ENCODE results near the gene OR11G2. TPM values are rescaled to one million over a fixed set of nuclear protein-coding genes. Genes with fewer than 3 reads are reported as not detected.
"Not testable (repeated sequence)": the region's sequence is repeated elsewhere in the genome, so short reads cannot be mapped to it uniquely, and the experiment has no call there.

OR11G2 gene
- total RNA-seq = not detected

GRCh38 chr14:20190596-20190995 is at the start of gene OR11G2:
OR11G2 (plus strand) TSS chr14:20190896; CDS start chr14:20197438, 6,542 bp downstream.
- H3K4me3 ChIP-seq = no peak within 1 kb of the TSS
- H3K4me1 ChIP-seq = no peaks in the 10 kb centered on the region
- DNase-seq = no peak
- H3K36me3 ChIP-seq = no peaks in the 10 kb centered on the region
- no peak within 1 kb of the TSS for H3K27ac ChIP-seq
- H3K9me3 ChIP-seq = no peaks in the 10 kb centered on the region
- TF ChIP-seq, protein P1, sequence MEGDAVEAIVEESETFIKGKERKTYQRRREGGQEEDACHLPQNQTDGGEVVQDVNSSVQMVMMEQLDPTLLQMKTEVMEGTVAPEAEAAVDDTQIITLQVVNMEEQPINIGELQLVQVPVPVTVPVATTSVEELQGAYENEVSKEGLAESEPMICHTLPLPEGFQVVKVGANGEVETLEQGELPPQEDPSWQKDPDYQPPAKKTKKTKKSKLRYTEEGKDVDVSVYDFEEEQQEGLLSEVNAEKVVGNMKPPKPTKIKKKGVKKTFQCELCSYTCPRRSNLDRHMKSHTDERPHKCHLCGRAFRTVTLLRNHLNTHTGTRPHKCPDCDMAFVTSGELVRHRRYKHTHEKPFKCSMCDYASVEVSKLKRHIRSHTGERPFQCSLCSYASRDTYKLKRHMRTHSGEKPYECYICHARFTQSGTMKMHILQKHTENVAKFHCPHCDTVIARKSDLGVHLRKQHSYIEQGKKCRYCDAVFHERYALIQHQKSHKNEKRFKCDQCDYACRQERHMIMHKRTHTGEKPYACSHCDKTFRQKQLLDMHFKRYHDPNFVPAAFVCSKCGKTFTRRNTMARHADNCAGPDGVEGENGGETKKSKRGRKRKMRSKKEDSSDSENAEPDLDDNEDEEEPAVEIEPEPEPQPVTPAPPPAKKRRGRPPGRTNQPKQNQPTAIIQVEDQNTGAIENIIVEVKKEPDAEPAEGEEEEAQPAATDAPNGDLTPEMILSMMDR (IDR thresholded peaks at IDR 0.05) = no peak
- TF ChIP-seq POLR2A (IDR thresholded peaks at IDR 0.05) = no peak
- H3K27me3 ChIP-seq = no peaks in the 10 kb centered on the region

GRCh38 chr14:20143911-20144310 is 46.8 kb upstream of the OR11G2 start:
- Histone ChIP-seq H3K27ac (no peak overlapping the region), H3K4me3 (no peak overlapping the region), H3K36me3 (no peaks in the 10 kb centered on the region), H3K4me1 (no peaks in the 10 kb centered on the region), H3K9me3 (no peaks in the 10 kb centered on the region), H3K27me3 (no peaks in the 10 kb centered on the region)
- DNase-seq = no peak
- TF ChIP-seq, protein P1 (IDR thresholded peaks at IDR 0.05) = no peak
- TF ChIP-seq POLR2A (IDR thresholded peaks at IDR 0.05) = no peak

DNA sequence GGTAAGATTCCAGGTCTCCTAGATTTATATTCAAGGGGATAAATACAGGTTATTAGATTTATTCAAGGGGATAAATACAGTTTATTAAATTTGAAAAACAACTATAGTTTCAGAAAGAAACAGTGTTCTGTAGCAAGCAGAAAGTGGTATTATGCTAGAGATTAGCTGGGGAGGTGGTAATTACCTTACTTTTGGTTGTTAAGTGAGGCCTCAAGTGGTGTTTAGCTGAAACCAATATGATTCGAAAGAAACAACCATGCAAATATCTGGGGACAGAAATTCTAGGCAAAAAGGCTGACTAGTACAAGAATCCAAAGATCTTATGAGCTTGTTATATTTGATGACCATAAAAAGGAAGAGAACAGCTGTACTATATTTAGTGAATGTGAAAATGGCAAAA is 45.9 kb upstream of the OR11G2 start:
- TF ChIP-seq POLR2A (IDR thresholded peaks at IDR 0.05) = no peak
- TF ChIP-seq, protein P1 (IDR thresholded peaks at IDR 0.05) = no peak
- Histone ChIP-seq H3K9me3 (no peaks in the 10 kb centered on the region), H3K27me3 (no peaks in the 10 kb centered on the region), H3K4me3 (no peak overlapping the region), H3K4me1 (no peaks in the 10 kb centered on the region), H3K36me3 (no peaks in the 10 kb centered on the region), H3K27ac (no peak overlapping the region)
- no peak for DNase-seq

GRCh38 chr14:20164462-20164861 is 26.2 kb upstream of the OR11G2 start:
- Histone ChIP-seq H3K9me3 (peaks cover 0 to 6% (median 0%) of the 10 kb centered on the region in 4 donors), H3K27me3 (no peaks in the 10 kb centered on the region), H3K27ac (no peak overlapping the region), H3K36me3 (no peaks in the 10 kb centered on the region), H3K4me1 (no peaks in the 10 kb centered on the region), H3K4me3 (no peak overlapping the region)
- TF ChIP-seq, protein P1 (IDR thresholded peaks at IDR 0.05) = no peak
- no peak for TF ChIP-seq POLR2A (IDR thresholded peaks at IDR 0.05)
- no peak for DNase-seq

GRCh38 chr14:20167091-20167490 is 23.6 kb upstream of the OR11G2 start:
- no peaks in the 10 kb centered on the region for H3K4me1 ChIP-seq
- TF ChIP-seq, protein P1 (IDR thresholded peaks at IDR 0.05) = no peak
- TF ChIP-seq POLR2A (IDR thresholded peaks at IDR 0.05) = no peak
- H3K36me3 ChIP-seq = no peaks in the 10 kb centered on the region
- H3K27ac ChIP-seq = no peak overlapping the region
- H3K4me3 ChIP-seq = no peak overlapping the region
- H3K27me3 ChIP-seq = no peaks in the 10 kb centered on the region
- H3K9me3 ChIP-seq = peaks cover 0 to 6% (median 0%) of the 10 kb centered on the region in 4 donors
- no peak for DNase-seq

- H3K27ac ChIP-seq = not testable (repeated sequence)
Observed at GRCh38 chr14:20169852-20170251, 20.8 kb upstream of the OR11G2 start.

DNA sequence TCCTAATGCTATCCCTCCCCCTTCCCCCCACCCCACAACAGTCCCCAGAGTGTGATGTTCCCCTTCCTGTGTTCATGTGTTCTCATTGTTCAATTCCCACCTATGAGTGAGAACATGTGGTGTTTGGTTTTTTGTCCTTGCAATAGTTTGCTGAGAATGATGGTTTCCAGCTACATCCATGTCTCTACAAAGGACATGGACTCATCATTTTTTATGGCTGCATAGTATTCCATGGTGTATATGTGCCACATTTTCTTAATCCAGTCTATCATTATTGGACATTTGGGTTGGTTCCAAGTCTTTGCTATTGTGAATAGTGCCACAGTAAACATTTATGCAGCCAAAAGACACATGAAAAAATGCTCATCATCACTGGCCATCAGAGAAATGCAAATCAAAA is 16.5 kb upstream of the OR11G2 start:
- not testable (repeated sequence) for H3K27me3 ChIP-seq, H3K4me3 ChIP-seq, DNase-seq, H3K27ac ChIP-seq, H3K9me3 ChIP-seq, H3K36me3 ChIP-seq, H3K4me1 ChIP-seq

More at GRCh38 chr14:20169852-20170251, 20.8 kb upstream of the OR11G2 start:
- not testable (repeated sequence) for H3K9me3 ChIP-seq, H3K4me1 ChIP-seq, H3K27me3 ChIP-seq, H3K36me3 ChIP-seq, H3K4me3 ChIP-seq, DNase-seq
